ENCODE results near the gene ZYG11B.

DNA sequence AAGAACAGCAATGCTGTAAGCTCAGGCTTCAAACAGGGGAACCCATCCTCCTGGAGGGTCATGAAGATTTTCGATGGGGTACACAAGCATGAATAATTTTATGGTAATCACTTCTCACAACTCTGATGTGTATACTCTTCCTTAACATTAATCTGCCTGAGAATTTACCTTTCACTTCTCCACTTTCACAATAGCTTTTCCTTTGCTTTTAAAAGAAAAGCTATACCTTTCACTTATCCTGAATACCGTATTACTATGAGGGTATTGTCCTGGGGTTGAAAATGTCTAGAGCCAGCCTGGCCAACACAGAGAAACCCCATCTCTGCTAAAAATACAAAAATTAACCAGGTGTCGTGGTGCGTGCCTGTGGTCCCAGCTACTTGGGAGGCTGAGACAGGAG lies 12.7 kb upstream of the ZYG11B start:
- TF ChIP-seq, protein P1, sequence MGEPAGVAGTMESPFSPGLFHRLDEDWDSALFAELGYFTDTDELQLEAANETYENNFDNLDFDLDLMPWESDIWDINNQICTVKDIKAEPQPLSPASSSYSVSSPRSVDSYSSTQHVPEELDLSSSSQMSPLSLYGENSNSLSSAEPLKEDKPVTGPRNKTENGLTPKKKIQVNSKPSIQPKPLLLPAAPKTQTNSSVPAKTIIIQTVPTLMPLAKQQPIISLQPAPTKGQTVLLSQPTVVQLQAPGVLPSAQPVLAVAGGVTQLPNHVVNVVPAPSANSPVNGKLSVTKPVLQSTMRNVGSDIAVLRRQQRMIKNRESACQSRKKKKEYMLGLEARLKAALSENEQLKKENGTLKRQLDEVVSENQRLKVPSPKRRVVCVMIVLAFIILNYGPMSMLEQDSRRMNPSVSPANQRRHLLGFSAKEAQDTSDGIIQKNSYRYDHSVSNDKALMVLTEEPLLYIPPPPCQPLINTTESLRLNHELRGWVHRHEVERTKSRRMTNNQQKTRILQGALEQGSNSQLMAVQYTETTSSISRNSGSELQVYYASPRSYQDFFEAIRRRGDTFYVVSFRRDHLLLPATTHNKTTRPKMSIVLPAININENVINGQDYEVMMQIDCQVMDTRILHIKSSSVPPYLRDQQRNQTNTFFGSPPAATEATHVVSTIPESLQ (CRISPR knock-in tag; IDR thresholded peaks at IDR 0.05) = no peak
- TF ChIP-seq NR2C2 (CRISPR knock-in tag; IDR thresholded peaks at IDR 0.05) (no peak), NR2C2 (tag; IDR thresholded peaks at IDR 0.05) (no peak), FOXA1 (IDR thresholded peaks at IDR 0.05; ENCODE audit: borderline replicate concordance) (no peak), PTBP1 (IDR thresholded peaks at IDR 0.05; ENCODE audit: low read depth, low read length) (no peak), YY1 (IDR thresholded peaks at IDR 0.05; ENCODE audit: borderline replicate concordance in 1 of 3, control insufficient read depth in 1 of 3, extremely low read depth in 1 of 3, insufficient read depth in 3 of 3, insufficient read length in 1 of 3, insufficient replicate concordance in 2 of 3, low read depth in 1 of 3, low read length in 2 of 3) (no peak), RAD21 (CRISPR knock-in tag; conservative IDR thresholded peaks at IDR 0.05 in 1 of 2, IDR thresholded peaks at IDR 0.05 in 1 of 2) (no peak), ZNF282 (CRISPR knock-in tag; IDR thresholded peaks at IDR 0.05) (no peak), HDAC6 (IDR thresholded peaks at IDR 0.05; ENCODE audit: low read depth, low read length) (no peak), TAF1 (IDR thresholded peaks at IDR 0.05; ENCODE audit: control insufficient read depth, extremely low read depth, insufficient read depth, low read length, severe bottlenecking) (no peak), PCBP1 (IDR thresholded peaks at IDR 0.05; ENCODE audit: low read depth, low read length, poor library complexity, severe bottlenecking) (no peak), POLR2A (conservative IDR thresholded peaks at IDR 0.05) (no peak)
- TF ChIP-seq, protein P2, sequence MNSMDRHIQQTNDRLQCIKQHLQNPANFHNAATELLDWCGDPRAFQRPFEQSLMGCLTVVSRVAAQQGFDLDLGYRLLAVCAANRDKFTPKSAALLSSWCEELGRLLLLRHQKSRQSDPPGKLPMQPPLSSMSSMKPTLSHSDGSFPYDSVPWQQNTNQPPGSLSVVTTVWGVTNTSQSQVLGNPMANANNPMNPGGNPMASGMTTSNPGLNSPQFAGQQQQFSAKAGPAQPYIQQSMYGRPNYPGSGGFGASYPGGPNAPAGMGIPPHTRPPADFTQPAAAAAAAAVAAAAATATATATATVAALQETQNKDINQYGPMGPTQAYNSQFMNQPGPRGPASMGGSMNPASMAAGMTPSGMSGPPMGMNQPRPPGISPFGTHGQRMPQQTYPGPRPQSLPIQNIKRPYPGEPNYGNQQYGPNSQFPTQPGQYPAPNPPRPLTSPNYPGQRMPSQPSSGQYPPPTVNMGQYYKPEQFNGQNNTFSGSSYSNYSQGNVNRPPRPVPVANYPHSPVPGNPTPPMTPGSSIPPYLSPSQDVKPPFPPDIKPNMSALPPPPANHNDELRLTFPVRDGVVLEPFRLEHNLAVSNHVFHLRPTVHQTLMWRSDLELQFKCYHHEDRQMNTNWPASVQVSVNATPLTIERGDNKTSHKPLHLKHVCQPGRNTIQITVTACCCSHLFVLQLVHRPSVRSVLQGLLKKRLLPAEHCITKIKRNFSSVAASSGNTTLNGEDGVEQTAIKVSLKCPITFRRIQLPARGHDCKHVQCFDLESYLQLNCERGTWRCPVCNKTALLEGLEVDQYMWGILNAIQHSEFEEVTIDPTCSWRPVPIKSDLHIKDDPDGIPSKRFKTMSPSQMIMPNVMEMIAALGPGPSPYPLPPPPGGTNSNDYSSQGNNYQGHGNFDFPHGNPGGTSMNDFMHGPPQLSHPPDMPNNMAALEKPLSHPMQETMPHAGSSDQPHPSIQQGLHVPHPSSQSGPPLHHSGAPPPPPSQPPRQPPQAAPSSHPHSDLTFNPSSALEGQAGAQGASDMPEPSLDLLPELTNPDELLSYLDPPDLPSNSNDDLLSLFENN (IDR thresholded peaks at IDR 0.05; ENCODE audit: low read depth in 2 of 2, low read length in 2 of 2) = no peak
- TF ChIP-seq, protein P3, sequence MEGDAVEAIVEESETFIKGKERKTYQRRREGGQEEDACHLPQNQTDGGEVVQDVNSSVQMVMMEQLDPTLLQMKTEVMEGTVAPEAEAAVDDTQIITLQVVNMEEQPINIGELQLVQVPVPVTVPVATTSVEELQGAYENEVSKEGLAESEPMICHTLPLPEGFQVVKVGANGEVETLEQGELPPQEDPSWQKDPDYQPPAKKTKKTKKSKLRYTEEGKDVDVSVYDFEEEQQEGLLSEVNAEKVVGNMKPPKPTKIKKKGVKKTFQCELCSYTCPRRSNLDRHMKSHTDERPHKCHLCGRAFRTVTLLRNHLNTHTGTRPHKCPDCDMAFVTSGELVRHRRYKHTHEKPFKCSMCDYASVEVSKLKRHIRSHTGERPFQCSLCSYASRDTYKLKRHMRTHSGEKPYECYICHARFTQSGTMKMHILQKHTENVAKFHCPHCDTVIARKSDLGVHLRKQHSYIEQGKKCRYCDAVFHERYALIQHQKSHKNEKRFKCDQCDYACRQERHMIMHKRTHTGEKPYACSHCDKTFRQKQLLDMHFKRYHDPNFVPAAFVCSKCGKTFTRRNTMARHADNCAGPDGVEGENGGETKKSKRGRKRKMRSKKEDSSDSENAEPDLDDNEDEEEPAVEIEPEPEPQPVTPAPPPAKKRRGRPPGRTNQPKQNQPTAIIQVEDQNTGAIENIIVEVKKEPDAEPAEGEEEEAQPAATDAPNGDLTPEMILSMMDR (IDR thresholded peaks at IDR 0.05 in 2 of 3, conservative IDR thresholded peaks at IDR 0.05 in 1 of 3; ENCODE audit: insufficient read depth in 2 of 3, low read depth in 1 of 3, low read length in 3 of 3) = no peak
- TF ChIP-seq, protein P4, sequence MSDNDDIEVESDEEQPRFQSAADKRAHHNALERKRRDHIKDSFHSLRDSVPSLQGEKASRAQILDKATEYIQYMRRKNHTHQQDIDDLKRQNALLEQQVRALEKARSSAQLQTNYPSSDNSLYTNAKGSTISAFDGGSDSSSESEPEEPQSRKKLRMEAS (CRISPR knock-in tag; IDR thresholded peaks at IDR 0.05) = no peak

All from K562 (cell line).